ENCODE data around the gene CEBPE.

DNA sequence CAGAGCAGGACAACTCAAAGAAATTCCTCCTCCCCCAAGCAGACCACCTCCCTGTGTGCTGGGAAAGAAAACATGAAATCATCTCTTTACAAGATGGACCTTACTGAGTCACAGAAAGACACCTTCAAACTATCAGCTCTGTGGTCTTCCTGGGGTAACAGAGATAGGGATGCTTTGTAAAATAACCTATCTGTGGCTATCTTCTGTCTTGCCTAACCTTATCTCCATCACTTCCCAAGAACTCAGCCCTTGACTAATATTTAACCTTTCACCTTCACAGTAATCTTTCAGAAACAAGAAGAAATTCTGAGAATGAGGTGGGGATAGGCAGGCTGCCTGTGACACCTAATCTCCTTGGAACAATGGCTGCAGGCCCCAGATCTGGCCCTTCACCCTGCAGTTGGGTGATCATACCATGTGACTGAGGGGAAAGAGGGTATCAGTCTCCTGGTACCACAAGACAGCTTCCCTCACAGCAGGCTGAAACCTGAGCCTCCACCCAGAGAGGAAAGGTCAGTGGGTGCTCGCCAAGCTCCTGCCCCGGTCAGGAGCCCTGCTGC is 27.4 kb upstream of the CEBPE start:
- TF ChIP-seq CTCF (IDR thresholded peaks at IDR 0.05) (no peak), POLR2A (IDR thresholded peaks at IDR 0.05) (no peak)
